Hepatocyte (in vitro differentiated cells): ENCODE results near the gene PSMD2. TPM values are rescaled to one million over a fixed set of nuclear protein-coding genes. Genes with fewer than 3 reads are reported as not detected.

ENCODE experiments used
- DNase-seq: peaks from one replicate; pipeline ENCODE4 v3.0.0-alpha.2; 2016; ENCODE audit warnings: low spot score
- H2AFZ ChIP-seq: fragments of 200-600 bp; sonication (generic); 2 replicates; pipeline ENCODE4 v1.6.0; 2016; ENCODE audit warnings: antibody characterized with exemption, mild to moderate bottlenecking
- H3K27ac ChIP-seq: fragments of 200-600 bp; sonication (generic); 2 replicates; pipeline ENCODE4 v1.5.1; 2016; ENCODE audit warnings: mild to moderate bottlenecking
- H3K27me3 ChIP-seq: fragments of 200-600 bp; sonication (generic); 2 replicates; pipeline ENCODE4 v1.6.1; 2016
- H3K36me3 ChIP-seq: fragments of 200-600 bp; sonication (generic); replicated peaks from 2 replicates; pipeline ENCODE4 v1.5.1; 2016; ENCODE audit warnings: low read depth; ENCODE audit not compliant: insufficient read depth
- H3K4me1 ChIP-seq: fragments of 200-600 bp; sonication (generic); 2 replicates; pipeline ENCODE4 v1.5.1; 2016; ENCODE audit warnings: mild to moderate bottlenecking, moderate library complexity; ENCODE audit not compliant: insufficient read depth
- H3K4me2 ChIP-seq: fragments of 200-600 bp; sonication (generic); 2 replicates; pipeline ENCODE4 v1.6.0; 2016
- H3K4me3 ChIP-seq: fragments of 200-600 bp; sonication (generic); 2 replicates; pipeline ENCODE4 v1.5.1; 2016; ENCODE audit warnings: mild to moderate bottlenecking
- H3K79me2 ChIP-seq: fragments of 200-600 bp; sonication (generic); 2 replicates; pipeline ENCODE4 v1.6.0; 2017; ENCODE audit warnings: mild to moderate bottlenecking
- H3K9me2 ChIP-seq: fragments of 200-600 bp; sonication (generic); replicated peaks from 2 replicates; pipeline ENCODE4 v1.6.0; 2017; ENCODE audit warnings: mild to moderate bottlenecking; ENCODE audit not compliant: insufficient read depth
- H3K9me3 ChIP-seq: fragments of 200-600 bp; sonication (generic); 2 replicates; pipeline ENCODE4 v1.5.1; 2016; ENCODE audit warnings: low read depth, mild to moderate bottlenecking
- H4K20me1 ChIP-seq: fragments of 200-600 bp; sonication (generic); 2 replicates; pipeline ENCODE4 v1.6.0; 2016; ENCODE audit warnings: mild to moderate bottlenecking; ENCODE audit not compliant: insufficient read depth, poor library complexity, severe bottlenecking
- EZH2 ChIP-seq: fragments of 200-600 bp; sonication (generic); IDR thresholded peaks from 2 replicates; pipeline ENCODE4 v1.6.1; 2016; ENCODE audit warnings: antibody characterized with exemption, mild to moderate bottlenecking, borderline replicate concordance
- EZH2phosphoT487 ChIP-seq: fragments of 200-600 bp; sonication (generic); IDR thresholded peaks from one replicate; pipeline ENCODE4 v1.6.1; 2018; ENCODE audit warnings: antibody characterized with exemption, mild to moderate bottlenecking, low read depth, moderate library complexity; ENCODE audit not compliant: unreplicated experiment, severe bottlenecking
- WGBS: methylation state at CpG from one replicate; pipeline ENCODE4 v1.1.6; 2016; ENCODE audit warnings: low lambda C conversion rate; ENCODE audit errors: missing lambda C conversion rate; 5-methylcytosine and 5-hydroxymethylcytosine counted together
- polyA plus RNA-seq: library from polyadenylated mRNA; unstranded; fragments of >200 nt; fragmentation: Nextera tagmentation; extraction: Ambion mirVana; gene quantifications from 2 replicates; pipeline ENCODE4 v1.2.1, GENCODE V29; 2016
- total RNA-seq: library from RNA; depleted of rRNA; stranded (reverse); fragments of >200 nt; gene quantifications from 2 replicates; pipeline ENCODE4 v1.2.3, GENCODE V29; 2014
- TF ChIP-seq, protein P1 (sequence below): fragments of 200-600 bp; sonication (generic); IDR thresholded peaks from 2 replicates; pipeline ENCODE4 v1.5.1; 2016; ENCODE audit warnings: antibody characterized with exemption, mild to moderate bottlenecking; ENCODE audit not compliant: poor library complexity

Gene PSMD2
- total and polyA plus RNA-seq, 2 experiments from 2014 or later, result 232 to 241 TPM

DNA sequence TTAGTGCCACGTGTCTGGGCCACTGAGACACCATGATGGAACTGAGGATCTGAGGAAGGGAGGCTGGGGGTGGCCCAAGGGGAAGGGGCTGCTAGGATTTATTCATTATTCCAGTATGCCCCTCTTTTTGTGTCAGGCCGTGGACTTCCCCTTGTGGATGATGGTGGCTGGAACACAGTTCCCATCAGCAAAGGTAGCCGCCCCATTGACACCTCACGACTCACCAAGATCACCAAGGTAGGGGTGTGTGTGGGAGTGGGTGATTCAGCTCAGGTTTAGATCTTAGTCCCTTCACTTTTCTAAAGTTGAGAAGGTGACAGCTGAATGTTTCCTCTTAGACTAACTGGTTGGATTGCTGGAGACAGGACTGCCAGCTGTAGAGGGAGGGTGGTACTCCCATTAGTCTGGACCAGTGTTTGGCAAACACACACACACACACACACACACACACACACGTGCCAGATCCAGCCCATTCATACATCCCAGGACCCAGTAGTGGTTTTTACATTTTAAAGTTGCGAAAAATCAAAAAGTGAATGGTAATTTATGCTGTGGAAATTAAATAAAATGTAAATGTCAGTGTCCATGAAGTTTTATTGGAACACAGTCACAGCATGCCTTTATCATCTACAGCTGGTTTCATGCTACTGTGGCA lies 26.8 kb downstream of the PSMD2 start:
- Histone ChIP-seq H3K27ac (no peak overlapping the region), H3K4me1 (no peaks in the 10 kb centered on the region), H3K4me2 (no peak overlapping the region), H3K4me3 (no peak overlapping the region), H3K36me3 (no peaks in the 10 kb centered on the region), H3K27me3 (no peaks in the 10 kb centered on the region), H3K9me3 (no peaks in the 10 kb centered on the region), H2AFZ (no peak overlapping the region), H3K9me2 (no peaks in the 10 kb centered on the region), H4K20me1 (peaks cover 34% of the 10 kb centered on the region), H3K79me2 (peaks cover 28% of the 10 kb centered on the region)
- TF ChIP-seq, protein P1, sequence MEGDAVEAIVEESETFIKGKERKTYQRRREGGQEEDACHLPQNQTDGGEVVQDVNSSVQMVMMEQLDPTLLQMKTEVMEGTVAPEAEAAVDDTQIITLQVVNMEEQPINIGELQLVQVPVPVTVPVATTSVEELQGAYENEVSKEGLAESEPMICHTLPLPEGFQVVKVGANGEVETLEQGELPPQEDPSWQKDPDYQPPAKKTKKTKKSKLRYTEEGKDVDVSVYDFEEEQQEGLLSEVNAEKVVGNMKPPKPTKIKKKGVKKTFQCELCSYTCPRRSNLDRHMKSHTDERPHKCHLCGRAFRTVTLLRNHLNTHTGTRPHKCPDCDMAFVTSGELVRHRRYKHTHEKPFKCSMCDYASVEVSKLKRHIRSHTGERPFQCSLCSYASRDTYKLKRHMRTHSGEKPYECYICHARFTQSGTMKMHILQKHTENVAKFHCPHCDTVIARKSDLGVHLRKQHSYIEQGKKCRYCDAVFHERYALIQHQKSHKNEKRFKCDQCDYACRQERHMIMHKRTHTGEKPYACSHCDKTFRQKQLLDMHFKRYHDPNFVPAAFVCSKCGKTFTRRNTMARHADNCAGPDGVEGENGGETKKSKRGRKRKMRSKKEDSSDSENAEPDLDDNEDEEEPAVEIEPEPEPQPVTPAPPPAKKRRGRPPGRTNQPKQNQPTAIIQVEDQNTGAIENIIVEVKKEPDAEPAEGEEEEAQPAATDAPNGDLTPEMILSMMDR, result no peak
- TF ChIP-seq EZH2phosphoT487 (no peak), EZH2 (no peak)
- DNase-seq, result no peak
- WGBS, result 96% methylated on average over 6 of the region's 6 CpGs

DNA sequence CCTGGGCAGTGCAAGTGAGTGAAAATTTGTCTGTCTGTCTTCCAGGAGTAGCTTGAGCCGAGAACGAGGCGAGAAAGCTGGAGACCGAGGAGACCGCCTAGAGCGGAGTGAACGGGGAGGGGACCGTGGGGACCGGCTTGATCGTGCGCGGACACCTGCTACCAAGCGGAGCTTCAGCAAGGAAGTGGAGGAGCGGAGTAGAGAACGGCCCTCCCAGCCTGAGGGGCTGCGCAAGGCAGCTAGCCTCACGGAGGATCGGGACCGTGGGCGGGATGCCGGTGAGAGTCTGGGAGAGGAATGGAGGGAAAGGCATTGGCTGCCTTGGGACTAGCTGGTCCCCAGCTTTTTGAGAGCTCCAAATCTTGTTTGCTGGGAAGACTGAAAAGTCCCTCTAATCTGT lies 28.1 kb downstream of the PSMD2 start:
- 96% methylated on average over 20 of the region's 21 CpGs for WGBS
- H3K27ac ChIP-seq, result no peak overlapping the region
- no peaks in the 10 kb centered on the region for H3K9me2 ChIP-seq
- no peaks in the 10 kb centered on the region for H3K27me3 ChIP-seq
- peaks cover 29% of the 10 kb centered on the region for H4K20me1 ChIP-seq
- no peak overlapping the region for H2AFZ ChIP-seq
- no peak for DNase-seq
- H3K79me2 ChIP-seq, result peaks cover 21% of the 10 kb centered on the region
- no peak overlapping the region for H3K4me2 ChIP-seq
- H3K36me3 ChIP-seq, result no peaks in the 10 kb centered on the region
- no peaks in the 10 kb centered on the region for H3K4me1 ChIP-seq
- no peaks in the 10 kb centered on the region for H3K9me3 ChIP-seq
- H3K4me3 ChIP-seq, result no peak overlapping the region
- TF ChIP-seq EZH2, result no peak
- TF ChIP-seq, protein P1, result no peak
- TF ChIP-seq EZH2phosphoT487, result no peak

DNA sequence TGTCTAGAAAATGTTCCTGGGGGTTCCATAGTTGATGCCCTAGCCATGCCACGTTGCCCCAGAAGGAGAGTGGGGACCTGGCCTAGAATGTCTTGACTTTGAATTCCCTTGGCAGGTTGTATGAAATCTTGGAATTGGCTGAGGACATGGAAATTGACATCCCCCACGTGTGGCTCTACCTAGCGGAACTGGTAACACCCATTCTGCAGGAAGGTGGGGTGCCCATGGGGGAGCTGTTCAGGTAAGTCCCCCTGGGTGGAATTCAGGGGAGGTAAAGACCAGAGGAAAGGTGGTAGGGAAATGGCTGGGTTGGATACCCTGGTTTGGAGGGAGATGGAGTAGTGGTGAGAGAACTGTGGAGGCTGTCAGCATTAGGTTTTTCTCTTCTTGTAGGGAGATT lies 29.5 kb downstream of the PSMD2 start:
- no peaks in the 10 kb centered on the region for H3K9me2 ChIP-seq
- TF ChIP-seq EZH2 (no peak), EZH2phosphoT487 (no peak)
- TF ChIP-seq, protein P1, result no peak
- no peaks in the 10 kb centered on the region for H3K4me1 ChIP-seq
- no peak for DNase-seq
- H3K27me3 ChIP-seq, result no peaks in the 10 kb centered on the region
- no peak overlapping the region for H2AFZ ChIP-seq
- H3K9me3 ChIP-seq, result no peaks in the 10 kb centered on the region
- peaks cover 29% of the 10 kb centered on the region for H4K20me1 ChIP-seq
- H3K36me3 ChIP-seq, result no peaks in the 10 kb centered on the region
- no peak overlapping the region for H3K4me2 ChIP-seq
- 50% methylated on average over 3 of the region's 3 CpGs for WGBS
- H3K27ac ChIP-seq, result no peak overlapping the region
- H3K4me3 ChIP-seq, result no peak overlapping the region
- H3K79me2 ChIP-seq, result peaks cover 15% of the 10 kb centered on the region
